Activated T-cell treated with anti-CD3 and anti-CD28 coated beads, Interleukin-2, amount 50 U/mL, for 4 hours (primary cell): ENCODE data around the gene KRT71. TPM values are rescaled to one million over a fixed set of nuclear protein-coding genes. Genes with fewer than 3 reads are reported as not detected.
"Not testable (repeated sequence)": the region's sequence is repeated elsewhere in the genome, so short reads cannot be mapped to it uniquely, and the experiment has no call there.

Experiments used
- ATAC-seq, 2 donors: fragments of 200-7000 bp; cut with Tn5 transposase; one replicate each; pipeline ENCODE4 v1.10.0; 2021
- DNase-seq: peaks from one replicate; pipeline ENCODE4 v3.0.0-alpha.2; 2020
- H3K27me3 Mint-ChIP-seq: one replicate; pipeline ENCODE4 v1.8.0; 2021; ENCODE audit warnings: low read depth, mixed read lengths
- H3K36me3 Mint-ChIP-seq: one replicate; pipeline ENCODE4 v1.8.0; 2022; ENCODE audit warnings: mixed read lengths; ENCODE audit not compliant: insufficient read depth
- H3K4me1 Mint-ChIP-seq: one replicate; pipeline ENCODE4 v1.8.0; 2021; ENCODE audit warnings: low read depth, mixed read lengths
- H3K4me3 Mint-ChIP-seq: one replicate; pipeline ENCODE4 v1.8.0; 2021; ENCODE audit warnings: mild to moderate bottlenecking, moderate library complexity, mixed read lengths
- H3K9me3 Mint-ChIP-seq: one replicate; pipeline ENCODE4 v1.8.0; 2021; ENCODE audit warnings: mixed read lengths
- total RNA-seq, 3 donors: library from RNA; stranded (reverse); gene quantifications; one replicate each; pipeline ENCODE4 v1.2.1, GENCODE V29; 2021

KRT71 gene
- total RNA-seq, 3 donors from 2014 or later = not detected

GRCh38 chr12:52515927-52516831, 36.8 kb downstream of the KRT71 start:
- ATAC-seq (no peak), DNase-seq (no peak)
- Mint-ChIP-seq H3K27me3 (peaks cover 12% of the 10 kb centered on the region), H3K4me3 (no peak overlapping the region), H3K4me1 (no peaks in the 10 kb centered on the region), H3K36me3 (no peaks in the 10 kb centered on the region), H3K9me3 (peaks cover 3% of the 10 kb centered on the region)

DNA sequence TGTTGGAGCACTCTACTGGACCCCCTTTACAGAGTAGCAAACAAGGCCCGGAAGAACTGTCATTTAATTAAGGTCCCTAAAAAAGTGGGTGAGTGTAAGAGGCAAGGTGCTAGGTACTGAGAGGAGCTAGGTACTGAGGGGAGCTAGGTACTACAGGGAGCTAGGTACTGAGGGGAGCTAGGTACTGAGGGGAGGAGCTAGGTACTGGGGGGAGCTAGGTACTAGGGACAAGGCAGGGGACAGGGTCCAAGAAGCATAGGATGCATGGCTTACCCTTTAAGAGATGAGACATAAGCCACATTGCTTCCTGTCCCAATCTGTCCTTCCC, 37.7 kb downstream of the KRT71 start:
- Mint-ChIP-seq H3K4me3 (no peak overlapping the region), H3K4me1 (no peaks in the 10 kb centered on the region), H3K9me3 (peaks cover 5% of the 10 kb centered on the region), H3K36me3 (no peaks in the 10 kb centered on the region), H3K27me3 (peaks cover 13% of the 10 kb centered on the region)
- DNase-seq (no peak), ATAC-seq (no peak)

GRCh38 chr12:52514471-52515318, 38.2 kb downstream of the KRT71 start:
- ATAC-seq = no peak
- H3K36me3 Mint-ChIP-seq = no peaks in the 10 kb centered on the region
- DNase-seq = no peak
- no peak overlapping the region for H3K4me3 Mint-ChIP-seq
- peaks cover 5% of the 10 kb centered on the region for H3K9me3 Mint-ChIP-seq
- H3K4me1 Mint-ChIP-seq = no peaks in the 10 kb centered on the region
- H3K27me3 Mint-ChIP-seq = peaks cover 18% of the 10 kb centered on the region

GRCh38 chr12:52513736-52514135, 39.2 kb downstream of the KRT71 start:
- H3K4me3 Mint-ChIP-seq = no peak overlapping the region
- peaks cover 19% of the 10 kb centered on the region for H3K27me3 Mint-ChIP-seq
- ATAC-seq = no peak
- peaks cover 5% of the 10 kb centered on the region for H3K9me3 Mint-ChIP-seq
- H3K4me1 Mint-ChIP-seq = no peaks in the 10 kb centered on the region
- no peaks in the 10 kb centered on the region for H3K36me3 Mint-ChIP-seq
- no peak for DNase-seq

- ATAC-seq = no peak
- peaks cover 30% of the 10 kb centered on the region for H3K27me3 Mint-ChIP-seq
Observed at GRCh38 chr12:52508211-52508610, 44.7 kb downstream of the KRT71 start.

GRCh38 chr12:52506858-52507715, 45.9 kb downstream of the KRT71 start:
- no peaks in the 10 kb centered on the region for H3K36me3 Mint-ChIP-seq
- H3K9me3 Mint-ChIP-seq = peaks cover 5% of the 10 kb centered on the region
- H3K4me1 Mint-ChIP-seq = no peaks in the 10 kb centered on the region
- no peak overlapping the region for H3K4me3 Mint-ChIP-seq
- peaks cover 27% of the 10 kb centered on the region for H3K27me3 Mint-ChIP-seq
- ATAC-seq (peak in 1 of 2 donors; percentile 60), DNase-seq (no peak)

More at GRCh38 chr12:52508211-52508610, 44.7 kb downstream of the KRT71 start:
- no peak for DNase-seq
- H3K9me3 Mint-ChIP-seq = peaks cover 5% of the 10 kb centered on the region
- no peaks in the 10 kb centered on the region for H3K36me3 Mint-ChIP-seq
- no peaks in the 10 kb centered on the region for H3K4me1 Mint-ChIP-seq
- no peak overlapping the region for H3K4me3 Mint-ChIP-seq

- no peak for ATAC-seq
- peaks cover 18% of the 10 kb centered on the region for H3K27me3 Mint-ChIP-seq
- no peaks in the 10 kb centered on the region for H3K4me1 Mint-ChIP-seq
- H3K4me3 Mint-ChIP-seq = no peak overlapping the region
- H3K36me3 Mint-ChIP-seq = no peaks in the 10 kb centered on the region
- DNase-seq = no peak
- H3K9me3 Mint-ChIP-seq = no peaks in the 10 kb centered on the region
Observed at GRCh38 chr12:52502877-52503276, 50.1 kb downstream of the KRT71 start.

DNA sequence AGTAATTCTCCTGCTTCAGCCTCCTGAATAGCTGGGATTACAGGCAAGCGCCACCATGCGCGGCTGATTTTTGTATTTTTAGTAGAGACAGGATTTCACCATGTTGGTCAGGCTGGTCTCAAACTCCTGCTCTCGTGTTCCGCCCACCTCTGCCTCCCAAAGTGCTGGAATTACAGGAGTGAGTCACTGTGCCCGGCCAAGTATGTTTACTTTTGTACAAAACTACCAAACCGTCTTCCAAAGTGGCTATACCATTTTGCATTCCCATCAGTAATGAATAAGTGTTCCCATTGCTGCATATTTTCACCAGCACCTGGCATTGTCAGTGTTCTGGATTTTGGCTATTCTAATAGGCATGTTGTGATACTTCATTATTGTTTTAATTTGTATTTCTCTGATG, 51.5 kb downstream of the KRT71 start:
- DNase-seq (no peak), ATAC-seq (no peak)
- Mint-ChIP-seq H3K9me3 (no peaks in the 10 kb centered on the region), H3K36me3 (no peaks in the 10 kb centered on the region), H3K27me3 (peaks cover 19% of the 10 kb centered on the region), H3K4me3 (no peak overlapping the region), H3K4me1 (no peaks in the 10 kb centered on the region)

DNA sequence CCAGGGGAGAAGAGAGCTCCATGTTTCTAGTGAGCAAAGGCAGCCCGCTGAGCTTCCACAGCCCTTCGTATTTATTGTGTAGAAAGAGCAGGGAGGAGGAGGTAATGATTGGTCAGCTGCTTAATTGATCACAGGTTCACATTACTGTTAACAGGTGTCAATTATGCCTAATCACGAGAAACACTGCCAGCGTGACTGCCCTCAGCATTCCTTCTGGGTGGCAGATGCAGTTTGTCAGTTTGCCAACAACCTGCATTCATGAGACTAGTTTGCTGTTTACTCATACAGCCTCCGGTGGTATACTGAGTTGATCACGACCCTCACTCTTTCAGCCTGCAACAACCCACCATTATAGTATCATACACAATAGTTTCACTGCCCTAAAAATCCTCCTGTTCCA, 52.4 kb downstream of the KRT71 start:
- ATAC-seq, H3K9me3 Mint-ChIP-seq, H3K4me1 Mint-ChIP-seq, H3K4me3 Mint-ChIP-seq, H3K36me3 Mint-ChIP-seq, DNase-seq: not testable (repeated sequence)
- peaks cover 10% of the 10 kb centered on the region for H3K27me3 Mint-ChIP-seq

GRCh38 chr12:52499806-52500560, 53.0 kb downstream of the KRT71 start:
- Mint-ChIP-seq H3K36me3 (no peaks in the 10 kb centered on the region), H3K27me3 (peaks cover 7% of the 10 kb centered on the region), H3K4me3 (no peak overlapping the region), H3K4me1 (no peaks in the 10 kb centered on the region), H3K9me3 (no peaks in the 10 kb centered on the region)
- no peak for ATAC-seq
- no peak for DNase-seq

DNA sequence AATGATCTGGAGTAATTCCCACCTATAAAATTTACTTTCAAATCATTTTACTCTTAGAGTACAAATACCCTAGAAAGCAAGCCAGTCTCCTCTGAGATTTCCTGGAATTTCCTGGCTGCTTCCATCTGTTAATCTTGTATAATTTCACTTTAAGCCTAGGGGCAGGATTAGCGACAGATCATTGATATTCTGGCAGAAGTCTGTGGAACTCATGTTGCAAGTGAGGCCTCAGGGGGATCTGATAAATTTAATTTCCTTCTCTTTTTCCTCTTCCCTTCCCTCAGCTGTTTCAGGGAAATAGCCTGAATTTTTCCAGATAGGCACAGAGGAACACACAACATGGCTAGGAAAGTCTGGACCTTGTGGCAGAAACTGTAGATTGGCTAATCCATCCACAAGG, 54.0 kb downstream of the KRT71 start:
- Mint-ChIP-seq H3K9me3 (no peaks in the 10 kb centered on the region), H3K4me1 (no peaks in the 10 kb centered on the region), H3K4me3 (no peak overlapping the region), H3K36me3 (no peaks in the 10 kb centered on the region), H3K27me3 (peaks cover 7% of the 10 kb centered on the region)
- ATAC-seq (no peak), DNase-seq (no peak)

- Mint-ChIP-seq H3K9me3 (no peaks in the 10 kb centered on the region), H3K4me1 (no peaks in the 10 kb centered on the region)
Observed at GRCh38 chr12:52497975-52498374, 55.0 kb downstream of the KRT71 start.

DNA sequence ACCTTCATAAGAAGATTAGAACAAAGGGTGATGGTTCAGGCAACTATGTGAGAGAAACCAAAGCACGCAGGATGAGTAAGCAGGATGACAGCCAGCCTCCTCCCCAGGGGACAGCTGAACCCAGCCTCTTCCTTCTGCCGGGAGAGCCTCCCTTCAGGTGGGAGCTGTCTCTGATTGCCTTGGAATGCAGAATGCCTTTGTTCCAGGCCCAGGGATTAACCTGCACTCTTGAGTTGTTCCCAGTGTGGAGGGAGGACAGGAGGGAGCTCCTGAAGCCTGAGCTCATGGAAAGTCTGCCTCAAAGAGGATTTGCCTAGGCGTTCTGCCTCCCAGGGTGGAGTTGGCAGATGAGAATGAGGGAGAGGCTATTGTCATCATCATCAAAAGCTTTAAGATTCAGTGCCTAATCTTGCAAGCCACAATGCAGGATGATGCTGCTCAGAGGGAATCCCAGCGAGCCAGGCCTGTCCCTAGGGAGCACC, 56.3 kb downstream of the KRT71 start:
- ATAC-seq (no peak), DNase-seq (no peak)
- peaks cover 25% of the 10 kb centered on the region for H3K27me3 Mint-ChIP-seq
- no peak overlapping the region for H3K4me3 Mint-ChIP-seq
- no peaks in the 10 kb centered on the region for H3K9me3 Mint-ChIP-seq
- H3K4me1 Mint-ChIP-seq = no peaks in the 10 kb centered on the region
- H3K36me3 Mint-ChIP-seq = no peaks in the 10 kb centered on the region

More at GRCh38 chr12:52497975-52498374, 55.0 kb downstream of the KRT71 start:
- Mint-ChIP-seq H3K27me3 (peaks cover 14% of the 10 kb centered on the region), H3K36me3 (no peaks in the 10 kb centered on the region), H3K4me3 (no peak overlapping the region)
- ATAC-seq = no peak
- no peak for DNase-seq
